Activated T-cell treated with anti-CD3 and anti-CD28 coated beads for 1 hour (primary cell): ENCODE measurements around the gene PLBD1.

Source experiments
- DNase-seq: peaks from one replicate; pipeline ENCODE4 v3.0.0-alpha.2; 2020; ENCODE audit warnings: low read depth

Gene PLBD1

GRCh38 chr12:14505626-14506596 is 61.8 kb downstream of the PLBD1 start:
- DNase-seq = no peak

GRCh38 chr12:14495326-14495725 is 72.4 kb downstream of the PLBD1 start:
- DNase-seq = no peak

GRCh38 chr12:14482886-14483285 is 84.8 kb downstream of the PLBD1 start:
- no peak for DNase-seq

- DNase-seq = no peak
Measured at GRCh38 chr12:14482361-14482760, 85.3 kb downstream of the PLBD1 start.

GRCh38 chr12:14481201-14481600 is 86.5 kb downstream of the PLBD1 start:
- DNase-seq = no peak

- DNase-seq = no peak
Measured at GRCh38 chr12:14479004-14479403, 88.7 kb downstream of the PLBD1 start.

GRCh38 chr12:14473707-14474287 is 93.9 kb downstream of the PLBD1 start:
- DNase-seq = no peak

- DNase-seq = no peak
Measured at GRCh38 chr12:14471497-14471896, 96.2 kb downstream of the PLBD1 start.

- no peak for DNase-seq
Measured at GRCh38 chr12:14460212-14460841, 107.4 kb downstream of the PLBD1 start.

GRCh38 chr12:14454098-14454907 is 113.4 kb downstream of the PLBD1 start:
- no peak for DNase-seq
